GM21825 (cell line): ENCODE measurements around the gene SNRNP48.

Source experiments
- ATAC-seq: cut with Tn5 transposase; IDR thresholded peaks from one replicate; pipeline ENCODE4 v1.9.1; 2021; ENCODE audit warnings: mild to moderate bottlenecking, moderate library complexity; ENCODE audit not compliant: unreplicated experiment

Gene SNRNP48

DNA sequence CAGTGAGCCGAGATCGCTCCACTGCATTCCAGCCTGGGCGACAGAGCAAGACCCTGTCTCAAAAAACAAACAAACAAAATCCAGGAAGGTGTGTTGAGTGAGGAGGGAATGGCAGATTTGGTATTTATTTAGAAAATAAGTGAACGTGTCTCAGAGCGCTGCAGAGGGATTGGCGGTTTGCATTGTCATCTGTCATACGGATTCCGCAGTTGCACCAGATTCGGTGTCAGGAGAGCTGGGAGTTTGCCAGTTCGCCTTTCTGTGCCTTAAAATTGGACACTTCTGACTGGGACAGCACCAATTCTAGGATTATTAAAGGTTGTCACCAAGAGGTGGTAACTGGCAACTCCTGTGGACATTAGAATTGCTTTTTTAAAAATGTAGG is 912 bp downstream of the SNRNP48 start:
- no peak for ATAC-seq

DNA sequence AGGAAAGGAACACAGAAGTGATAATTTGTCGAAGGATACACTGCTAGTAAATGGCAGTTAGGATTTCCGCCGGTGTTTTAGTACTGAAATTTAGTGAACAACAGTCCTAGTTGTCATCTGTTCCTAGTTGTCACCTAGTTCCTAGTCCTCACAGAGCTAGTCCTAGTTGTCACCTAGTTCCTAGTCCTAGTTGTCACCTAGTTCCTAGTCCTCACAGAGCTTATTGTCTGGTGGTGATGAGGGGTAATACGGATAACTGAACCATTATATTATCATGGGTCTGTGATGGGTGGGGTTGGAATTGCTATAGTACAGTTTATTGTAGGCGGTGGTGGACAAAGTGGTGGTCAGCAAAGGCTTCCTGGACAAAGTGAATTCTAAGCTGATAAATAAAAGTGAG is 1.8 kb downstream of the SNRNP48 start:
- ATAC-seq: no peak

DNA sequence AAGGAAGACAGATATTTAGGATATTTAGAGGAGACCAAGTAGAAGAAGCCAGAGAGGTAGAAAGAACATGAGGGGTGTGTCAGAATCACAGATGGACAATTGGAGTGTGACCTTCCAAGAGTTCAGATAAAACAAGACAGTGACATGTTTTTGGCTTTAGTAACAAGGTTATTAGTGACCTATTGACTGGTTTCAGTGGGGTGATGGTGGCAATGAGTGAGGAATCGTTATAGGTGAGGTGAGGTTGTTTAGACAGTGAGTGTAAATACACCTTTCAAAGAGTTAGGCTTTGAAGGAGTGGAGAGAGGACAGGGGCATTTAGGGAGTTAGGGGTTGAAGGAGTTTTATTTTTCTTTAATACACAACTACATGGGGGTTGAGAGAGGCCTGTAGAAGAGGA is 3.2 kb downstream of the SNRNP48 start:
- ATAC-seq: no peak

DNA sequence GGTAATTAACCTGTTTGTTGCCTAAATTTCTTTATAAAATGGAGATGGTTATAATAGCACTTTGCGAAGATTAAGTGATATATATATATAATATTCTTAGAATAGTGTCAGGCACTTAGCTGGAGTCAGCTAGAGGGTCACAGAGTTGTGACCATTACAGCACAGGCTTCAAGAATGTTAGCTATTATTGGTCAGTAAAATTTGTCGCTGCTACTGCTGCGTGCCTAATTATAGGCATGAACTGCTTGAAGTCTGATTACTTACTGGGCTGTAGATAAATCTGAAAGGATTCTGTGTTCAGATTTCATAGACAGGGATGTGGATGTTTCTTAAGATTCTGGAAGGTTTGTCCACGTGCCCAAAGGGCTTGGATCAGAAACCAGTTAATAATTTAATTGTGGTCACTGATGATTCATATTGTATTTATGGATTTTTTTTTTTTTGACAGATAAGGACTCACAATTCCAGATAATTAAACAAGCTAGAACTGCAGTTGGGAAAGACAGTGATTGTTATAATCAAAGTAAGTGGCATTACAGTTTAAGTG is 4.7 kb downstream of the SNRNP48 start:
- ATAC-seq: no peak

DNA sequence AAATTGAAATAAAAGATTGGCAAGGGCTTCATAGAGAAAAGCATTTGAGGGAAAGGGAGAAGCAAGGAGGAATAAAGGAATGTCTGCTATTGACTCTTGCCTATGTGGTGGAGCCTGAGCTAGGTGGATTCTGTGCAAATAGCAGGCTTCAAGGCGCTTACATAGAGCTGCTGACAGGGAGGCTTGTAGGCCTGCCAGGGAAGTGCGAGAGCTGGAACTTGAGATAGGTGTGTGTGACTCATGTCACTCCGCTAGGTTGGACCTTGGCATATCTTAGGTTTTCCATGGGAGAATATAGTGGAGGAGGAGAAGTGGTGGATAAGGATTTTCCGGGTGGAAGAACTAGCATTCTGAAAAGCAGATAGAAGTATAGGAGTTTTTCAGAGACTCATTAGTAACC is 14.0 kb downstream of the SNRNP48 start:
- ATAC-seq: no peak

DNA sequence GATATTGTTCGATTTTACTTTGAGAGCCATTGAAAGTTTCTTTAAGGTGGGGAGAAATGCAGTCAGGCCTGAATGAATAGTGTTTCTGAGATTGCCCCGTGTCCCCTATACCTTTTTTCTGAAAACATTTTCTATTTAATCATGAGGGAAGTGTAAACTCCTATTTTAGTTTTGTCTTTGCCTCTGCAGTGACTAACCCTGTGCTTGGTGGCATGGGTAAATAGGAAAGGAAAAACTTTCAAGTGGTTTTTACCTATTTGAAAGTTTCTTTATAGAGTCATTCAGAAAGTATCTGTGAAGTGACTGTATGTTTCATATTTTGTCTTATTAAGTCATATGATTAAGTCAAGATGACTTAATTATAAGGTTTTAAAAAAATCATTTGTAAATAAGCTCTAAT is 14.5 kb downstream of the SNRNP48 start:
- ATAC-seq: peak; percentile 48

DNA sequence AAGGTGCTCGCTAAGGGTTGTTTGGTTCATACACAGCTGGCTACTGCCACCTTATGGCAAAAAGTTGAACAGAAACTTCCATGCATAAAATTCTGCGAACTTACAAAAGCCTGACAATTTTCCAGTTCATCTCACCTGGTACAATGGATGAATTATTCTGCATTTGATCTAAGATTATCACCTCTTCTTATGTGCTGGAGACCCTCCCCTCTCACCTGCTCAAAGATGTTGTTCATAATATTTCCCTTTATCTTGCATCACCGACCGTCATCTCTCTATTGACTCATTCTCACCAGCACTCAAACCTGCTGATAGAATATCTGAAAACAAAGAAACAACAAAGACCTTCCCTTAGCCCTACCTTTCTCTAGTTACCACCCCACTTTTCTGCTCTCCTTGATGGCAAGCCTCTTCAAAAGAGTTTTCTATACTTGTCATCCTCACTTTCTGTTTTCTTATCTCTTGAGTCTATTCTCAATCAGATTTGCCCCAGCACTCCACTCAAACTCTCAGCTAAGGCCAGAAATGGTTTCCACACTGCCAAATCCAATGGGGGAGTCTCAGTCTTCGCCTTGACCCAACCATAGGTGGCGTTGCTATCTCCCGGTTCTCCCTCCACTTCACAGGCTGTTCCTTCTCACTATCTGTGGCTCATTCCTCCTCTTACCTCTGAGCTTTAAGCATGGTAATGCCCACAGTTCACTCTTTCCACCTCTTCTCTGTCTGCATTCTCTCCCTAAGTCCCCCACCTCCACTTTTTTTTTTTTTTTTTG is 25.8 kb downstream of the SNRNP48 start:
- ATAC-seq: no peak

DNA sequence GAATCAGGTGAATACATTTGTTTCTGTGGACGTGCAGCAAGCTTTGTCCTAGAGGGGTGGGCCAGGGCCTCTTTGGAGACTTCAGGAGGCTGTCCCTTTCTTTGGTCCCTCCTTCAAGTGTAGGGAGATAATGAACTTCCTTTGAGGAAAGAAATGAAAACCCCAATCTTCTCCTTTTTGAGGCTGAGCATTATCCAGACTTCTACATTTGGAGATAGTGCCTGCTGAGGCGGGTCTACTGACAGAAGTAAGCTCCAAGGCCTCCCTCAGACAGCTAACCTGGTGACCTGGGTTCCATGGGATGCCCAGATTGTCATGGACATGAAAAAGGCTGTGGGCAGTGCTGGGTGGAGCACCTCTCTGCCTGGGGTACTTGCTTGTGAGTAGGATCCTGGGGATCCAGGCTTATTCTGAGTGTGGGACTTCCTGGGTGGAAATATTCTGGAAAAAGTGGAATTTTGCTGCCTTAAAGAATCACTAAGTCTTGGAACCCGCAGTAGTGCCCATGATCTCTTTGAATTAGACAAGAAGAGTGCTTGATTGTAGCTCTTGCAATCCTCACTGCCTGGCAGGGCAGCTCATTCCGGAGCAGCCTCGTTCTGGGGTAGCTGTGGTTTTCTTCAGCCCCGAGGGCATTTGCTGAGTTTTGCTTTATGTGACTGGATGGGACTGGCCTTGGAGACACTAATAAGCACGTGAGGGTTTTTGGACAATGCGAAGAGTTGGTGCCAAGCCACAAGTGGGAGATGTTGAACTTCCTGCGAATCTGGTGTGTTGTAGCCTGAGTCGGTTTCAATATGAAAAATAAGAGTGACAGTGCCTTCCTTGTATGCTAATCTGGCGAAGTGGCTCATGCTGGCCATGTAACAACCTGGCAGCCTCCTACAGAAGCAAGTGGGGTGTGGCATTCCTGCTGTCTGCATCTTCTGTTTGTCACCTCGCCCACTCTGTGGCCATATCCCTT is 28.1 kb downstream of the SNRNP48 start:
- ATAC-seq: peak; percentile 69

DNA sequence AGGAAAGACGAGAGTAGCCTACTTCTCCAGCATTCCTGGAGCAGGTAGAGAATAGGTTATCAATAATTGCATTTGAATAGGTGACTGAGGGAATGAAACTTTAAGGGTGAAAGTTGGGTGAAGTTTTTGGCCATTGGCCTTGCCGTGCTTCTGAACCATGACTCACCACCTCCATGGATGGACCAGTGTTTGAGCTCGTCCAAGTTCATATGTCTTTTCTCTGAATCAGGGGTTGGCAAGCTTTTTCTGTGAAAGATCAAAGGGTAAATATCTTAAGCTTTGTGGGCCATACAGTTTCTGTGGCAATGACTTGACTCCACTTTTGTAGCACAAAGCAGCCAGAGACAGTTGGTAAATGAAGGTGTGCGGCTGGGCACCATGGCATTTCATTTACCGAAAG is 31.8 kb downstream of the SNRNP48 start:
- ATAC-seq: no peak

DNA sequence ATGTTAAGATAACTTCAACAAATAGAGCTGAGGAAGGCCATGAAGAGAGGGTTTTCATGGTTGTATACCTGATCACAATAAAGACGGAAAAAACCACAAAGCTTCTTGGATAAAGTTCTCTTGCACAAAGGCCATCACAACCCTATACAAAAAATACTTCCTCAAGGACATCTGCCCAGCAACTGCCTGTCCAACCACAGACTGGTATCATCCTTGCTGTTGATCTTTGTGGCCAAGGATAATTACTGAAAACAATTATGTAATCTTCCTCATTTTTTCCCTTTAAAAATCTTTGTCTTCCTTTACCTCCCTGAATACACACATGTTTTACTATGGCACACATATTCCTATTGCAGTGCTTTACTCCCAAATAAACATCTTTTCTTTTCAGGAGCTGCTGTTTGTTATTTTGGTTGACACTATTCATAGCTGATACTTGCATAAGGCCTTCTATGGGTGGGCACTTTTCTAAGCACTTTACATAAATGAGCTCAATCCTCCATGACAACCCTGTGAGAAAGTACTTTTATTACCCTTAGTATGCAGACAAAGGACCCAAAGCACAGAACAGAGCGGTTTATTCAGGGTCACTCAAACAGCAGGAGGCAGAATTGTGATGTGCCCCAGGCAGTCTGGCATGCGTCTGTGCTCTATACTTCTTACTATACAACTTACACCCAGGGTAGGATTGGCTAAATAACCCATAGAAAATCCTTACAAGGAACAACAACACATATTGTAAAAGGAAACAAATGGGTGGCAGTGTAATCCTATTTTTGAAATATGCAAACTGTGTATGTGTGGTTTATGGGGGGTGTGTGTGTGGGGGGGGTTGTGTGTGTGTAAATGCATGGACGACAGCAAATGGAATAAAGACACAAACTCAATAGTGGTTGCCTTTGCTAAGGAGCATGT is 35.1 kb downstream of the SNRNP48 start:
- no peak for ATAC-seq

DNA sequence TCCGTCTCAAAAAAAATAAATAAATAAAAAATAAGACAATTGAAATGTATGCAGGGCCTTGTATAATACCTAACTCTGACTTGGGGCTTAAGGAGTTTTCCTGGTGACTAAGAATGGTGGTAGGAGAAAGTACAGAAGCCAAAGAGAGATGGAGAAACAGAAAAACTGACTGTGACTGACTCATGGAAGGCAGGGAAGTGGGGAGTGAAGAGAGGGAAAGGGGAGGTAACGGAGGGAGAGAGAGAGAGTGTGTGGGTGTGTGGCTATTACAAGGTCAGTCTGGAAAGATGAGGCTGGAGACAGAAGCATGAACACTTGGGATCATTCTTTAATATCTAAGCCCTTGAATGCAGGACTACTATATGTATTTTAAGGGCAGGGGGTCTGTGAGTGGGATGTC is 38.5 kb downstream of the SNRNP48 start:
- no peak for ATAC-seq

DNA sequence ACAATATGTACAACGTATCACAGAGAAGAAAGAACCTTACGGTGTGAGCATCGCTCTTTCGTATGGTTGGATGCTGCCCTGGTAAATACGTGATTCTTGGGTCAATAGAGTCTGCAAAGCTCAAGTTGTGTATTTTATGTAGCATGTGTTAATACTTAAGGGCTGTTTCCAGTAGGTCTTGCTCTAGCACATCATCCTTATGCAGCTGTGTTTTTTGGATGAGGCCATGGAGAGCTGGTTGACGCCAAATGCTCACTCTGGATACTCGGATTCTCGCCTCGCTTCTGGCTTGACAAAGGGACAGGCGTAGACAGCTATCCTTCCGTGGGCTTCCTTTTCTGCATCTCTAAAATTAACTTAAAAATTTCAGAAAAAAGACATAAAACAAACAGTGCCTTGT is 38.9 kb downstream of the SNRNP48 start:
- no peak for ATAC-seq

DNA sequence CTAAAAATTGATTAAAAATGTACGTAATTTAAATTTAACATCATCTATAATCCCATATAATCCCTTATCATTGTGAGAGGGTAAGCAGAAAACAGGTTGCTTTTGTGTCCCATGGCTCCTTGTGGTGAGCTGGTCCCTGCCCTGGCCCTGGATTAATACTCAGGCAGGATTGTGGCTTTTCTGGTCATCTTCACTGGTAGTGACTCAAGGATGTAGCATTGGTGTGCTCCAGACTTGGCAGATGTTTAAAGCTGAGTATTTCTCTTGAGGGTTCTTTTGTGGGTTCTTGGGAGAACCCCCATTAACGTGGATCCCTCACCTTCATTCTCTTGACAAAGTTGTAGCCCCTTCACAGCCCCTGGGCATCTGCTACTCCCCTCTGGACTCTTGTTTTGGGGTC is 39.3 kb downstream of the SNRNP48 start:
- ATAC-seq: no peak

DNA sequence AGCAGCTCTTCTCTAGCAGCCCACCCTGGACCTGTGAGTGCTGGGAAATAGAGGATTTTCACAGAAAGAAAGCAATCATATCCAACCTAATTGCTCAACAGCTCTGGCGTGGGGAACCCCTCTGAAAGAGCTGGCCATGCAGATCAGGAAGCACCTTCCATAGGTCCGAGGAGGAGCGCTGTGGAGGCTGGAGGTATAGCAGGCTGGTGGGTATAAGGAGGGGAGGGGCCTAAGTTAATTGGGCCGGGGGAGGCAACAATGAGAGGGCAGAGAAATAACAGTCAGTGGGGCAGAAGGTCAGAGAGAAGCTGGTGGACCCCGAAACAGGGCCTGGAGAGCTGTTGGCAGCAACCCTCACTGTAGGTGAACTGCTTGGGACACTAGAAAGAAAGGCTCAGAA is 40.8 kb downstream of the SNRNP48 start:
- ATAC-seq: no peak

DNA sequence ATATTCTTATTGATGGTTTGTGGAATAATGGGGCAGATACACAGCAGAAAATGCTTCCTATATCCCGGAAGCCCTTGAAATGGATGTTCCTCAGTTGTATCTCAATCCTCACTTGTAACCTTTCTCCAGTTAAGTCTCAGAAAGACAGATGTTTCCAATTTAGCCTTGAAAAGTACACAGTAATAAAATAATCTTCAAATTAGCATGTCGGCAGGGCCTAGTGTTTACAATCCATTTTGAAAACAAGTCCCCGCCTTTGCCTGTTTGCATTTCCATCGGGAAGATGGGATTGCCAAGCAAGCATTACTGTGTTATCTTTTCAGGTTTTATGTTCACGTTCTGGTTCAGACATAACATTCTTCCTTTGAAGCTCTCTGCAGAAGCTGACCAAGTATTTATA is 41.5 kb downstream of the SNRNP48 start:
- no peak for ATAC-seq

DNA sequence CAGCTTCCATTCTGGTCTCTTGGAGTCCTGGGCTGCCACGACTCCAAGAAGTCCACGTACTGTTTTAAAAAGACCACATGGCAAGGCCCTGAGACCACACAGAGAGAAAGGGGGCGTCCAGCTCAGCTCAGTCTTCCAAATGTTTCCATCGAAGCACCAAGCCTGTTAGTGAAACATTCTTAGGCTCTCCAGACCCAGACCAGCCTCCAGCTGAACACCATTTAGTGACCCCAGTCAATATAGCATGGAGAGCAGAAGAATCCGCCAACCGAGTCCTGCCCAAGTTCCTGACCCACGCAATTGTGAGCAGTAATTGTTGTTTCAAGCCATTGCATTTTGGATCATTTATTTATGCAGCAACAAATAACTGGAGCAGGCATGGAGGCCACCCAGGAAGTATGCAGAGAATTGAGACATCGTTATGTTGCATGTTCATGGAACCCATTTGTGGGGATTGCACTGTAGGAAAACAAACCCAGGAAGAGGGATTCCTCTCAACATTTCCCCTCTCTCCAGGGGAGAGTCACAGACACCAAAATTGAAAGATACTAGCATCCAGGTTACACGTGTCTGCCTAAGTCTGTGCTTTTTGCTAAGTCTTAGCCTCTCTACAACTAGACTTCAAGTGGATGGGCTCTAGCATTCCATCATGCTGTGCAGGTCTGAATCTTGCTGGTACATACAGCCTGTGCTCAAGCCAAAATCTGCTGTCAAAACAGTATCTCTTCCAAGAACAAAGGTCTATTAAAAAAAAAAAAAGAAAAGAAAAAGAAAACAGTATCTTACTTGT is 42.7 kb downstream of the SNRNP48 start:
- no peak for ATAC-seq

DNA sequence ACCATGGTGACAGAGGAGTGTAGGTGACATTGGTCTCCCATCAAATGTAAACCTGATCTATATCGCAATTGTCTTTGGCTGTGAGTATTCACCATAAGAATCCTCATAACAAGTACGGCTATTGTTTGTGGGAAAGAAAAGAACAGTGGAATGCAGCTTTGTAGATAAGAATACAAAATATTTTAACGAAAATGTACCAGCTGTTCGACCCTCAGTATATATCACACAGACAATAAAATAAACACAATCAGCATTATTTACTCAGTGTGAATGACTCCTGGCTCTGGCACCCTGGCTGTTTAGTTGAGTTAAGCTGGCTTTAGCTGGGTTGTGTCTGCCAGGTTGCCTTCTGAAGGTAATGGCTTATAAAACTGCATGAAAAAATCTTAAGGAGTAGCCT is 43.4 kb downstream of the SNRNP48 start:
- ATAC-seq: no peak

DNA sequence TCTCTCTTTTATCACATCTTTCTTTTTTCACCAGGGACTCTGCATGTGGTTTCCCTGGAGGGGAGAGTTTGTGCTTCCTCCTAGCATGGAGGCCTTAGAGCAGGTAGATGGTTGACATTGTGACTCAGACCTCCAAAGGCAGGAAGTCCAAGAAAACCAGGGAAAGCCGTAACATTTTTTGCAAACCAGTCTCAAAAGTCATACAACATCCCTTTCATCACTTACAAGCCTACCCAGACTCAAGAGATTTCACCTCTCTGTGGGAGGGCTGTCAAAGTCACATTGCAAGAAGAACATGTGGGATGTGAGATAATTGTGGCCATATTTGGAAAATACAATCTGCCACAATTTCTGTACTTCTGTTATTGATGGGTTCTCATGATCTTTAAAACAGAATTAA is 46.2 kb downstream of the SNRNP48 start:
- no peak for ATAC-seq

DNA sequence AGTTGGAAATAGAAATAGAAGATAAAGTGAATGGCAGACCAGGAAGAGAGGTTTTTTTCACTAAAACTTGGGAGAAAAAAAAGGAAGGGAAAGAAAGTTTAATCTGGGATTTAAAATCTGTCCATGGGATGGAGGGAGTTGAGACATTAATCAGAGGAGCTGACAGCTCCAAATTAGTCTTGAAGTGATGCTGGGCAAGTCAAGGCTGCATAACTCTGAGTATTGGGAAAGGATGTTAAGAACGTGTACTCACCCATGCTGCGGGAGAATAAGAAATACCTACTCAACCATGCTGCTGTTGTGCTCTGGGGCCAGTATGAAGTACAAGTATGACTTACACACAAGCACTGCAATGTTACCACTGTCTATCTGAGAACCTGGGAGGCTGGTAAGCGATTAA is 47.5 kb downstream of the SNRNP48 start:
- no peak for ATAC-seq

DNA sequence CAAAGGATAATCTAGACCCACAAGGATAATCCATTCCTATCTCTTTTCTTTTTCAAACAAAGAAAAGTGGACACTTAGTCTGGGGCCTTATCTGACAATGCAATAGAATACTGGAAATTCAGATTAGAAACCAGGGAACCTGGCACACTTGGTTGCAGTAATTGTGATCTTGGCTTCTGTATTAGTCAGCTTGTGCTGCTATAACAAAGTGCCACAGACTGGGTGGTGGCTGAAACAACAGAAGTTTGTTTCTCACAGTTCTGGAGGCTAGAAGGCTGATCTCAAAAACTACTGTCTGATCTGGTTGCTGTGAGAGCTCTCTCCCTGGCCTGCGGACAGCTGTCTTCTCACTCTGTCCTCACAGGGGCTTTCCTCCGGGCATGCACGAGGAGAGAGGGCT is 49.4 kb downstream of the SNRNP48 start:
- no peak for ATAC-seq
